ENCODE measurements around the gene OOEP.
"Not testable (repeated sequence)": the region's sequence is repeated elsewhere in the genome, so short reads cannot be mapped to it uniquely, and the experiment has no call there.

GRCh38 chr6:73381531-73381930, 11.8 kb upstream of the OOEP start:
- not testable (repeated sequence) for TF ChIP-seq POLR2AphosphoS5, POLR2A, EP300 (IDR thresholded peaks at IDR 0.05)

Data from stomach (tissue), 4 donors.